Activated gamma-delta T cell (primary cell): ENCODE measurements around the gene FAM43A.
A peak's percentile ranks its signal among the peaks of the same experiment; 100 is the strongest.

ENCODE experiments used
- DNase-seq: peaks from one replicate; lab custom pipeline; 2025; lab: John Stamatoyannopoulos, UW
- total RNA-seq, 2 donors: gene quantifications; one replicate each; lab custom pipeline; 2026; lab: John Stamatoyannopoulos, UW

Gene FAM43A, protein sequence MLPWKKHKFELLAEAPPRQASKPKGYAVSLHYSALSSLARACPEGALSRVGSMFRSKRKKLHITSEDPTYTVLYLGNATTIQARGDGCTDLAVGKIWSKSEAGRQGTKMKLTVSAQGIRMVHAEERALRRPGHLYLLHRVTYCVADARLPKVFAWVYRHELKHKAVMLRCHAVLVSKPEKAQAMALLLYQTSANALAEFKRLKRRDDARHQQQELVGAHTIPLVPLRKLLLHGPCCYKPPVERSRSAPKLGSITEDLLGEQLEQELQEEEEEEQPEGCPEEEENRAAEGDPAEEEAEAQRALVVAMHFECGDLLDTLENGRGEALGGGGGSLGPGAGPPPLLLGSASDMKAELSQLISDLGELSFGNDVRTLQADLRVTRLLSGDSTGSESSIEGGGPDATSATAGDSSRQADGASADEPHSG
- total RNA-seq, result 28.7 to 36.1 reads per million in 2 donors

DNA sequence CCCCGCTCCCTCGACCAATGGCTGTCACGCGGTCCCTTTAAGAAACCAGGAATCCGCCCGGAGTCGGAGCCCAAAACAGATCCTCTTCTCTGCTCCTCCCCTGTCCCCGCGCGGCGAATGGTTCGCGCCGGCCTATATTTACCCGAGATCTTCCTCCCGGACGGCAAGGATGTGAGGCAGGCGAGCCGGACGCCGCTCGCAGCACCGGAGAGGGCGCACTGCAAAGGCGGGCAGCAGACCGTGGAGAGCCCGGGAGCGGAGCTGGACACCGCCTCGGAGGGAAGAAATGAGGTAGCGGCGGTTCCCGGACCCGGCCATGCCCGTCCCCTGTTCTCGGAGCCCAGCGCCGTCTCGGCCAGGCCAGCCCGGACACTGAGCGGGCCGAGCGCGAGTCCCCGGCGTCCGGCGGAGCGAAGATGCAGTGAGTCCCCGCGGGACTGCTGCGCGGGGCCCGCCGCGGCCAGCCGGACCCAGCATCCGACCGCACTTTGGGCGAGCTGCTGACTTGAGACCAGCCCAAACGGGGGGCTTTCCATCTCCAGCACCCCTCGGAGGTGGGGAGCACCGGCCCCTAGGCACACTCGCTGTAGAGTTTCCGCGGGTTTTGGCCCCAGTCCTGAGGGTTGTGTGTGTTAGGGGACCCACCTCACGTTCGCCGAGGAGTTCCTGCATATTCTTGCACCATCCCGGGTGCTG is at the start of gene FAM43A:
Gene FAM43A (plus strand): TSS at position 166 of the 696 bp plus-strand sequence. CDS start 944 bp downstream, outside the sequence.
- DNase-seq, result peak; percentile 49

DNA sequence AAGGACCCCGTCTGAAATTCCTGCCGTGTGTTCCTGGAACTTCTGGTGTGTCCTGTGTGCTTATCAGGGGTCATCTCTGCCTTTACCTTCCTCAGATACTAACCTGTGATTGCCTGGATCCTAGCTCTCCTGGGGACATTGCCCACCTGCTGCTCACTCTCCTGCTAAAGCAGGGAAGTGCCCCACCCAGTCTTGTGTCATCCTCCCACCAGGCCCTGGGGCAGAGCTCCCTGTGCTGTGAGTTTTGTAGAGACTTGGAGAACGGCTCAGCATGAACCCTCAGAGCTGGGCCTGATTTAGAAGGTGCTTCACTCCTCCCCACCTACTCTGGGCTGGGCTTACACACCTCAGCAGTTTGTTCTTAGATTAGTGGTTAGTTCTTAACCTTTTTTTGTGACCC is 48.6 kb upstream of the FAM43A start:
- no peak for DNase-seq

DNA sequence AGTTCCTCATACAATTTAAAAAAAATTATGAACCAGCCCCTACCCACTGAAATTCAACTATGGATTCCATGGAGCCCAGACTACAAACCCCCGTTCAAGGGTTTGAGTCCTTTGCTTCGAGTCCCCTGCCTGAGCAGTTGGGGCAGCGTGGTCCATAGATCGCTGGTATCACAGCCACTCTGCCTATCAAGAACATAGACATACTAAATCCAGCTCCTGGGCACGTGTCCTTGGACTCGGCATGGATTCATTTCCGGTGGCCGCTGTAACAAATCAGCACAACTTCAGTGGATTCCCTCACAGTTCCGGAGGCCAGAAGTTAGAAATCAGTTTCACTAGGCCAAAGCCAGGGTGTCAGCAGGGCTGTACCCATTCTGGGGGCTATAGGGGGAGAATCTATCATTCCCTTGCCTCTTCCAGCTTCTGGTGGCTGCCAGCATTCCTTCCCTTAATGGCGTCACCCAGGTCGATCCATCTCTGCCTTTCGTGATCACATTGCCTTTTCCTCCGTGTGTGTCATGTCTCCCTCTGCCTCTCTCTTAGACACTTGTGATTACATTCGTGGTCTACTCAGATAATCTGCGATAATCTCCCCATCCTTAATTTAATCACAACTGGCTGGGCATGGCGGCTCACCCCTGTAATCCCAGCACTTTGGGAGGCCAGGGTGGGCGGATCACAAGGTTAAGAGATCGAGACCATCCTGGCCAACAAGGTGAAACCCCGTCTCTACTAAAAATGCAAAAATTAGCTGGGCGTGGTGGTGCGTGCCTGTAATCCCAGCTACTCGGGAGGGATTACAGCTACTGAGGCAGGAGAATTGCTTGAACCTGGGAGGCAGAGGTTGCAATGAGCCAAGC is 47.9 kb upstream of the FAM43A start:
- no peak for DNase-seq

GRCh38 chr3:194638991-194639605 is 46.6 kb upstream of the FAM43A start:
- DNase-seq, result no peak

DNA sequence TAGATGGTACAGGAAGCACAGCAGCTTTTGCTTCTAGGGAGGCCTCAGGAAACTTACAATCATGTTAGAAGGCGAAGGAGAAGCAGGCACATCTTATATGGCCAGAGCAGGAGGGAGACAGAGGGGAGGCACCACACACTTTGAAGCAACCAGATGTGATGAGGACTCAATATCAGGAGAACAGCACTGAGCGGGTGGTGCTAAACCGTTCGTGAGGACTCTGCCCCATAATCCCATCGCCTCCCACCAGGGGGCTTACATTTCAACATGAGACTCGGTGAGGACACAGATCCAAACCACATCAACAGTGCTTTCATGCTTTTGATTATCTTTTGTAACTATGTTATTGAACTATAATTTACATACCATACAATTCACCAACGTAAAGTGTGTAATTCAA is 44.9 kb upstream of the FAM43A start:
- no peak for DNase-seq

GRCh38 chr3:194642769-194643168 is 42.9 kb upstream of the FAM43A start:
- DNase-seq, result no peak

- no peak for DNase-seq
These were observed 37.9 kb upstream of the FAM43A start for GRCh38 chr3:194647747-194648146.

DNA sequence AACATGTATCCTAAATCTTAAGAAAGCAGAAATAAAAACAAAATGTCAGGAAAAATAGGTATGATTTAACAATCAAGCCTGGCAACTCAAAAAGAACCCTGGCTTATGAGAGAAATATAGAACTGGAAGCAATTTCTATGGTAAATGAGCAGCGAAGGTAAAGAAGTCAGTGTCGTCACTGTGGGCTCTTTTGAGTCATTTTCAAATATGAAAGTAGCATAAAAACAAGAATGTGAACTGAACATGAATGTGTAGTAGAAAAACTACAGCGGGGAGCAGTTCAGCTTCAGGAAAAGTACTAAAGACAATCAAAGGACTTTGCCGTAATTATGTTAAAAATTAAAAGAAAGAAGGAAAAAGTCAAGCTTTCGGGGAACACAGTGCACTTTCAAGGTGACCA is 31.2 kb upstream of the FAM43A start:
- DNase-seq, result no peak

GRCh38 chr3:194657439-194657838 is 28.2 kb upstream of the FAM43A start:
- DNase-seq, result no peak

- DNase-seq, result no peak
These were observed 27.0 kb upstream of the FAM43A start for GRCh38 chr3:194658477-194659242.

GRCh38 chr3:194659778-194660177 is 25.9 kb upstream of the FAM43A start:
- no peak for DNase-seq

GRCh38 chr3:194661374-194661773 is 24.3 kb upstream of the FAM43A start:
- DNase-seq, result no peak

GRCh38 chr3:194661946-194662345 is 23.7 kb upstream of the FAM43A start:
- no peak for DNase-seq

DNA sequence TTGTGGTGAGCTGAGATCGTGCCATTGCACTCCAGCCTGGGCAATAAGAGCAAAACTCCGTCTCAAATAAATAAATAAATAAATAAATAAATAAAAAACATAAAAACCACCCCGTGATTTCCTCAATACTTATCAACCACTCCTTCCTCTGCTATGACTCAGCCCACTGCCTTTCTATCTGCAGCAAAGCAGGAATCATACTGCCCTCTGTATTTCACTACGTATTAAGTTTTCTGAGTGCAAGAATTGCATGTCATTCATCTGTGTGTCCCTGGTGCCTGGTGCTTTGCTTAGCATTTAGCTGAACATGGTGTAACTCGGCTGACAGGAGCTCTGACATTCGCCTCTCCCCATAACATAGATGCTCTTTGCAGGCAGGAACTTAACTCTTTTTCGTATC is 20.8 kb upstream of the FAM43A start:
- no peak for DNase-seq

GRCh38 chr3:194667363-194667762 is 18.3 kb upstream of the FAM43A start:
- DNase-seq, result no peak

GRCh38 chr3:194671511-194671899 is 14.2 kb upstream of the FAM43A start:
- DNase-seq, result no peak

GRCh38 chr3:194671900-194672808 is 13.5 kb upstream of the FAM43A start, which contains the start of gene LSG1:
TSS of gene LSG1 (minus strand) at chr3:194672191. CDS start at chr3:194672162, 29 bp downstream.
- peak; percentile 54 for DNase-seq

- DNase-seq, result no peak
These were observed 12.8 kb upstream of the FAM43A start for GRCh38 chr3:194672876-194673275.

DNA sequence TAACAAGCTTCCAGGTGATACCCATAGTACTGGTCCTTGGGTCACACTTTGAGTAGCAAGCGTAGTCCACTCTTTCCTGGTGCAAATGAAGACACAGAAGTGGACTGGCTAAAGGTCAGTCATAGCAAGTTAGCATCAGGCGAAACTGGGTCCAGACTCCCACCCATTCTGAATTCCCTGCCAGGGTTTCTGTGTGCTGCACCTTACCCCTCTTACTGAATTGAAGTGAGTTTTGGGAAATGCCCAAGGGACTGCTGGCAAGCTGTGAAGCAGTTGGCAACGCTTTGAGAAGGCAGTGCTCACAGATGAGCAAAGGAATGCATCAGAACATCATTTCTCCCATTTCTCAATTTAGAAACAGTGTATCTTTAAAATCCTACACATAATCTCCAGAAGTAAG is 11.9 kb upstream of the FAM43A start:
- DNase-seq, result no peak
